HFF-Myc (cell line): ENCODE results near the gene HTR2C.

Source experiments
- DNase-seq: peaks from one replicate; pipeline ENCODE4 v3.0.0-alpha.2; 2011; ENCODE audit warnings: low read depth; ENCODE audit errors: extremely low read depth
- H3K4me3 ChIP-seq: replicated peaks from 2 replicates; pipeline ENCODE4 v1.5.1; 2011; ENCODE audit warnings: low read depth, mild to moderate bottlenecking, control low read depth, low read length
- CTCF ChIP-seq: IDR thresholded peaks from 2 replicates; pipeline ENCODE4 v1.5.1; 2012; ENCODE audit warnings: mild to moderate bottlenecking, low read depth, low read length, control low read depth; ENCODE audit errors: missing control alignments

HTR2C gene

GRCh38 chrX:114782925-114783324 is 199.0 kb downstream of the HTR2C start:
- no peak overlapping the region for H3K4me3 ChIP-seq
- DNase-seq: no peak
- no peak for TF ChIP-seq CTCF

- DNase-seq: no peak
- H3K4me3 ChIP-seq: no peak overlapping the region
- no peak for TF ChIP-seq CTCF
Observed at GRCh38 chrX:114787061-114787460, 203.2 kb downstream of the HTR2C start.

DNA sequence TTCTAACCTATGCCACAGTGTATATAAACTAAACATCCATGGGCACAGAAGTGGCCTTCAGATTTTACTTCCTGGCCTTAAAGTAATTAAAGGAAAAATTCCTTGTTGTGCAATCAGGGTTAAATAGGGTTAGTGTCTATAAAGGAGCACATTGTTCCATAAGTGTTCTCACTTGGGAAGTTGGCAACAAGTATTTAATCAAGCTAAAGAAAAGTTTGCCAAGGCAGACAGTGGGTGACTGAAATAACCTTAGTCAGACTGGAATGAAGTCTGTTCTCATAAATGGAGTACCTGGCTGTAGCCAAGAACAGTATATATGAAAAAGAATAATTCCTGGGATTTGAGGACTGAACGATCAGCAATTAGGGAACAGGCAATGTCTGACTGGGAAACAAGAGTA is 213.6 kb downstream of the HTR2C start:
- no peak overlapping the region for H3K4me3 ChIP-seq
- TF ChIP-seq CTCF: no peak
- DNase-seq: no peak

DNA sequence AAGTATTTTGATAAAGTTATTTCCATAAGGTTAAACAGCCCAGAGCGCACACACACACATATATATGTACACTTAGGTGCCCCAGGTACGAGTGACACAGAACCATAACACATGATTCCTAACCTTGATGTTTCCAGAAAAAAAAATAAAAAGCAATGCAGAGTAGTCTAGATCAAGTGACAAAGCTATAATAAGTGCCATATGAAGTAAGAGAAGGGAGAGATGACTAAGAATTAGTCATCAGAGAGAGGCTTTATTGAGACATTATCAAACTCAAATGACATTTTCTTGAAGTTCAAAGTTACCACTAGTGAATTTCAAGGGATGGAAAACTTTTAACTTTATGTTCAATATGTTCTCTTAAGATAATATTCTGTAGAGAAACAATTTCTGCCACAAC is 215.0 kb downstream of the HTR2C start:
- no peak for DNase-seq
- no peak for TF ChIP-seq CTCF
- H3K4me3 ChIP-seq: no peak overlapping the region

DNA sequence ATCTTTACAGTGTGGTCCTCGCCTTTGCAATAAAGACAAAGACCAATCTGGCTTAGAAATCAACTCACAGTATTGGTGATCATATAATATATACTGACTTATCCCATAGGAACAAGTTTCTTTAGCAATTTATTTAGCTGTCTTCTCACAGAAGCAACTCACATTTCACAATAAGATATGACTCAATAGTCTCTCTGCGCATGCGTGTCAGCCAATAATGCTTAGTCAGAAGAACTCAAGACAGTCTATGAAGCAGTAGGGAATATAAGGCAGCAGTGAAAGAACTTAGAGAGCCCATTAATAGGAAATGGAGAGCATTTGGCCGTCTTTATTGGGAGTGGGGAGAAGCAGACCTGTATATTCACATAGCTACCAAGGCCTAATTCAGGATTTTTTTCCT is 216.8 kb downstream of the HTR2C start:
- H3K4me3 ChIP-seq: no peak overlapping the region
- peak; percentile 22 for DNase-seq
- TF ChIP-seq CTCF: no peak

GRCh38 chrX:114819509-114819908 is 235.6 kb downstream of the HTR2C start:
- TF ChIP-seq CTCF: no peak
- no peak overlapping the region for H3K4me3 ChIP-seq

DNA sequence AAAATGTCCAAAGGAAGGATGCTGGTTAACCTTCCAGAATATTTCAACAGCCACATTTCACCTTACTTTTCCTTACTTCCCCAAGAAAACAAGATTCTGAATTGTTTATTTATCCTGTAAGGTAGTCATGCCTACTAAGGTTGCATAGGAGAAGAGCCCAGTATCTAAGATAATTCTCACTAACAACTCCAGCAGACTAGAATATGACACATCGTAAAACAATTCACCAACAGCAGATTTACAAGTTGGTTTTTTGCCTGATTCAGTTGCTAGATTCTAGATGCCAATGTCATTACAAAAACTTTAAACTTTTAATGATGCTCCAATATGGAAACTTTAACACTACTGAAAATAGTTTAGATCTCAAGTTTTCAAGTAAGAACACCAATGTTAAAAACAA is 257.2 kb downstream of the HTR2C start:
- no peak for DNase-seq
- no peak for TF ChIP-seq CTCF
- no peak overlapping the region for H3K4me3 ChIP-seq

More at GRCh38 chrX:114819509-114819908, 235.6 kb downstream of the HTR2C start:
- no peak for DNase-seq
